ENCODE data around the gene PAFAH1B2.
"Not testable (repeated sequence)": the region's sequence is repeated elsewhere in the genome, so short reads cannot be mapped to it uniquely, and the experiment has no call there.

PAFAH1B2 gene

GRCh38 chr11:117206111-117206510 lies 62.0 kb downstream of the PAFAH1B2 start:
- DNase-seq, result not testable (repeated sequence)

DNA sequence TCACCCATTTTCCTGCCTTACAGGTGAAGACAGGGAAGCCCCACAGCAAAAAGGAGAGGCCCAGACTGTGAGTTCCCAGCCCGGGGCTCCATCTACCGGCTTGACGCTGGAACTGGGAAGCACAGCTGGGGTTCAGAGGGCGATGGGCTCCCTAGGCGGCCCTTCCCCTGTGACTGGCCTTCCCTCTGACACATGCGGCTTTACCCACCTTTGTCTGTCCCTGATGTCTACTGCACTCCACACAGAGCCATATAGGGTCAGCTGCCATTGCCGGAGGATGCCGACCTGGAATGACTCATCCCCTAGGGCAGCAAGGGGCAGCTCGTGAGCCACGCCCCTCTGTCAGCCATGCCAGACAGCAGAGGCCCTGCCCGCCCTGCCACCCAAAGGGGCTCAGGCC lies 62.8 kb downstream of the PAFAH1B2 start:
- not testable (repeated sequence) for DNase-seq

DNA sequence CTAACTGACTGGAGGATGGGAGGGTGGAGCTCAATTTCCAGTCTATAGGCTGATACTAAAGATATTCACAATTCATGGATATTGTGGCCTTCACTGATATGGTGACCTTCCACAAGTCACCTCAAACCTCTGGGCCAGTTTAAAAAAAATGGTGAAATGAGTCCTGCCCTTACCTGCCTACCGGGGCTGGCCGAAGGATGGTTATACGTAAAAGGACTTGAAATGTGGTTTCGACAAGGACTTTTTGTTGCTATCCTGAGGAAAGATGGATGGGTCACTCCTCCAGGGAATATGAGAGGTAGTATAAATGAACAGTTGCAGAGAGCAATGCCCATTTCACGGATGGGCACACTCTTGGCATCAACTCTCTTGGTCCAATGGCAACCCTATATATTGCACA lies 63.4 kb downstream of the PAFAH1B2 start:
- not testable (repeated sequence) for DNase-seq

- DNase-seq, result not testable (repeated sequence)
Measured at GRCh38 chr11:117208710-117209109, 64.6 kb downstream of the PAFAH1B2 start.

DNA sequence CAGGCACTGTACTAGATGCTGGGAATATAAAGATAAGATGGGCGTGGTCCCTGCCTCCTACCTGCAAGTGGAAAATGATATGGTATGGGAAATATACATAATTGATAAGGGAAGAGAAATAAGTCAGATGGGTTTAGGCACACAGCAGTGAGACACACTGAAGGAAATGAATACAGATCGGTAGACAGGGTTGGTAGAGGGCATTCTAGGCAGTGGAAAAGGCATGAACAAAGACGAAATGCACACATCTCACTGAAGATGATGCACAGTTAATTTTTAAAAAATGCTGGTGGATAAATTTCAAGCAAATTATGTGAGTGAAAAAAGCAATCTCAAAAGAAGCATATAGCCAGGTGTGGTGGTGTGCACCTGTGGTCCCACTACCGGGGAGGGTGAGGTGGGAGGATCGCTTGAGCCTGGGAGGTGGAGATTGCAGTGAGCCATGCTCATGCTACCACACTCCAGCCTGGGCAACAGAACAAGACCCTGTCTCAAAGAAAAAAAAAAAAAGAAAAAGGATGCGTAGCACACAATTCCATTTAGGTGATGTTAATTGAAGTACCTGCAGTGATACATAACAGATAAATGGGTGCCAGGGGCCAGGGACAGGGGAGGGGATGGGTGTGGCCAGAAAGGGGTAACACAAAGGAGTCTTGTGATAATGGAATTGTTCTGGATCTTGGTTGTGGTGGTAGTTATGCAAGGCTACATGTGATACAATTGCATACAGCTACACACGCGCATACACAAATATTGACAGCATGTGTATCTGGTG lies 65.5 kb downstream of the PAFAH1B2 start:
- not testable (repeated sequence) for DNase-seq

DNA sequence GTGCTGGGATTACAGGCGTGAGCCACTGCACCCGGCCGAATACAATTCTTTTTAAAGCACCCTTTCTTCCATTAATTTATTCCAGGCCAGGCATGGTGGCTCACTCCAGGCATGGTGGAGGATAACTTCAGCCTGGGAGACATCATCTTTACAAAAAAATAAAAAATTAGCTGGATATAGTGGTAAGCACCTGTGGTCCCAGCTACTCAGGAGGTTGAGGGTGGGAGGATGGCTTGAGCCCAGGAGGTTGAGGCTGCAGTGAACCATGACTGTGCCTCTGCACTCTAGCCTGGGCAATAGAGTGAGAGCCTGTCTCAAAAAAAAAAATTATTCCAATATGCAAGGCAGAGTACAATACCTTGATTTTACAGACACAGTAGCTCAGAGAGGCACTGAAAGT lies 66.5 kb downstream of the PAFAH1B2 start:
- DNase-seq, result no peak

DNA sequence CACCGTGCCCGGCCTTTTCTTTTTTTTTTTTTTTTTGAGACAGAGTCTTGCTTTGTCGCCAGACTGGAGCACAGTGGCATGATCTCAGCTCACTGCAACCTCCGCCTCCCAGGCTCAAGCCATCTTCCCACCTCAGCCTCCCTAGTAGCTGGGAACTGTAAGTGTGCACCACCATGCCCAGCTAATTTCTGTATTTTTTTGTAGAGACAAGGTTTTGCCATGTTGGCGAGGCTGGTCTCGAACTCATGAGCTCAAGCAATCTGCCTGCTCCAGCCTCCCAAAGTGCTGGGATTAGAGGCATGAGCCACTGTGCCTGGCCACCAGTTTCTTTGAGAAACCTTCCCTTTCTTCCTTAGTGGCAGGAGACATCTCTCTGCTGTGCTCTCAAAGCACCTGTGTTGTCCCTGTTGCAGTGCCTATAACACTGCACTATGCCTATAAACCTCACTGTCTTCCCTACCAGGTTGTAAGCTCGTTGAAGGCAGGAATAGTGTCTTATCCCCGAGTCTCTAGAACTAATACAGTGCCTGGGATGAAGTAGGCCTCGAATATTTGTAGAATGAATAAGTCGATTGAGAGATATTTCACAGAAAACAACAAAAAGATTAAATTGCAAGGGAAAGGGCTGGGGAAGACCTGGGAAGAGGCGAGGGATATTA lies 68.7 kb downstream of the PAFAH1B2 start:
- DNase-seq, result no peak

DNA sequence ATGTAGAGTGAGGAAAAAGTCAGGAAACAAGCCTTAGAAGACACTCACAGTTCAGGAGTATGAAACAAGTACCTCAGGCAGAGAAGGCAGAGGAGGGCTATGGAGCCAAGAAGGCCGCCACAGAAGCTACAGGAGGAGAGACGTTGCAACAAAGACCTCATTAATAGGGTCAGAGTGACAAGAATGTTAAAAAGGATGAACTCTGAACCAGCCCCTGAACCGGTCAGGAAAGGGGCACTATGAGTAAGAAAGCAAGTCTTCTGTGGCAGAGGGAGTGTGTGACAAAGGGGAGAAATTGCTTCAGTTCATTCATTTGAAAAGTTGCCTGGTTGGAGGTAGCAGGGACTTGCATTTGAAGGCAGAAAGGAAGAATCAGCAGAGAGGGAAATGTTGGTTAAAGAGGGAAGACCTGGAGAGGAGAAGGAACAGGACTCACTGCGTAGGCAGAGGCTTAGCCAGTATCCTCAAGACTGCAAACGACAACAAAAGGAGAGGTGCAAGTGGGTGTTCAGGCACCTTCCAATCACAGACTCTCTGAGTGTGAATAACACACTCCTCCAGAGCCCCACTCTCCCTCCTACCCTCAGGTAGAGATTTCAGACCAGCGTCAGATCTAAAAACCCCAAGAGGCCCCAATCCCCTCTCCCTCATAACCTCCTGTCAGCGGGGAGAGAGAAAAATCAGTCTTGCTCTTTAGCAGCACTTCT lies 70.5 kb downstream of the PAFAH1B2 start:
- no peak for DNase-seq

- DNase-seq, result no peak
Measured at GRCh38 chr11:117217141-117218084, 73.3 kb downstream of the PAFAH1B2 start.

DNA sequence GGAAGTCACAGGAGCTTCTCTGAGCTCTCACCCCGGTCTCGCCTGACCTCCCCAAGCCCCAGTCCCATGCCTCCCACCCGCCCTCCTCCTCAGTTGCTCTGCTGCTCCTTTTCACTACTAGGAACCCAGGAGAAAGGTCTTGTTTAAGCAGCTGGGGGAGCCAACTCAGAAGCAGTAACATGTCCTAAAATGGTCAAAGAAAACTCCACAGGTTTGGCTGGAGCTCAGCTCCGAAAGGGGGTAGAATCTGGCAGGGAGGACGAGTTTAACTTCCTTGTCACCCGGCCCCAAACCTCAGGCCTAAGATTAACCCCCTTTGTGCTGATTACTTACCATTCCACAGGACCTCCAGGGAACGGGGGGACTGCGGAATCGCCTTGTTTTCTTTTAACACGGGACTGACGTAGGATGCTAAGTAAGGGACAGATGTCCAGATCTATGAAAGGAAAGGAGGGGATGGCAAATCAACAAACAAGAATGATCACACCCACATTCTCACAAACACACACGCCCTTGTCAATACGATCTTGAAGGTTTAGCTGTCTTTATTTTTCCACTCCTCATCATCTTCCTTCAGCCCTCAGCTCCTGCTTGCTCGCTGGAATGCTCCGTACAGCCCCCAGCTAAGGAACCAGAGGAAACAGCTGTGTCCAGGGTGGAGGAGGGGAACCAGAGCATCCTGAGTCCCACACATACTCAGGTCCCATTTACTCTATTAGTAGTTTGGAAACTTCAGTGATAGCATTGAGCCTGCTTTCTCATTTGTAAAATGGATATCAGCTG lies 74.2 kb downstream of the PAFAH1B2 start:
- no peak for DNase-seq

DNA sequence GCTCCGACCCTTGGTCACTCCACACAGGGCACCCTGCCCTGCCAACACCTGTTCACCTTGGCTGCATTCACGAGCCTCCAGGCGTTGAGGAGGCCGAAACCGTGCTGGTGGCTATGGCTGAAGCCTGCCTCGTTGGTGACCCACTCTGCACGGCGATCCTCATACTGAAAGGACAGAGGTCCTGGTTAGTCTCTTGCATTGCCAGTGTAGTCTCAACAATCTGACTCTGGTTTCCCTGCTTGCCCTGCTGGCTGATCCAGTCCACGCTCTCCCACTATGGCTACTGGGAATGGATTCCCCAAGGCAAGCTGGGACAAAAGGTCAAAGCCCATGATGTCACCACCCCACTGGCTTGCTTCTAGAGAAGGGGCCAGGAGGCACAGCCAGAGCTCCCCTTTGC lies 74.9 kb downstream of the PAFAH1B2 start:
- no peak for DNase-seq

GRCh38 chr11:117219455-117219854 lies 75.4 kb downstream of the PAFAH1B2 start:
- no peak for DNase-seq

- DNase-seq, result no peak
Measured at GRCh38 chr11:117219995-117220394, 75.9 kb downstream of the PAFAH1B2 start.

DNA sequence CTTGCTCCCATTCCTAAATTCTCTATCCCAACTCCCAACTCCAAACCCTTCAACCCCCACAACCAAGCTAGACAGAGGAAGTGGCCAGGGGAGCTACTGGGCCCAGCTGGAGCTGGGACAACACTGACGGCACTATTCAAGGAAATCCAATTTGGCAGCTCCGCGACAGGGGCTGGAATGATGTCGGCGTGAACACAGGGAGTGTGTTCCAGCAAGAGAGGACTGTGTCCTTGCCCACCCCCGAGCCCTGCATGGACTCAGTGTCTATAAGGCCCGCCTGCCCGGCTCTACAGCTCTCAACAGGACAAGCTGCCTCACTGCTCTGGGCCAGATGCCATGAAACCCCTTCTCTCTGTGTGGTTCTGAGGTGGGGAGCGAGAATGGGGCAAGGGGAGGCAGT lies 76.5 kb downstream of the PAFAH1B2 start:
- DNase-seq, result no peak

DNA sequence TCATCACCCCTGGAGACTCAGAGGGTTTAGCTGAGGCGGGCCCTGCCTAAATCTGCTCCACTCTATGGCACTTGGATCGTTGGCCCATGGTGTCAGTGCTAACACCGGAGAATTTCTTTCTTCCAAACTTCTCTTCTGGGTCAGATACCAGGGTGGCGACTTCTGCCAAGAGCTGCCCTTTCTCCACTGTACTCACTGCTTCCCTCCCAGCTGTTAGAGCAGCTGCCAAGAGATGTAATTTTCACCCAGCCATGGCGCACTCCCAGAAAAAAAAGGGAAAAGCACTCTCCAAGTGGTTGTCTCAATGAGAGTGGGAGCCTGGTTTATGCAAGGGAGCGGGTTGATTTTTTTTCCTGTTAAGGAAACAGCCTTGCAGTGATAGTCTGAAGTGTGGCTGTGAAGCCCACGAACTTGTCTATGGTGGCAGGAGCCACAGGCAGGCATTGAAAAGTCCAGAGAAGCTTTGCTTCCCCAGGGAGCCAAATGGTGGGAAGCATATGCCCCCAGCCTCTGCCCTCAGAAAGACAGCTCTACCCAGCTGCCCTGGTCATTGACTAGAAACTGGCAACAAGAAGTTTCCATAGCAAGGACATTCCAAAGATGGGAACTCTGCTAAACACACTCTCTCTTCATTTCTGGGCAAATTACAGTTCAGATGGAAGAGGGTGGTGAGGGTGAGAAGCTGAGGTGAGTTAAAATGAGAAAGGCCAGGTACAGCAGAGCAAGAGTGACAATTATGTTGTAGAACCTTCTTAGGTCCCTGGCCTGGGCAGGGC lies 77.1 kb downstream of the PAFAH1B2 start:
- no peak for DNase-seq

GRCh38 chr11:117221775-117222517 lies 77.9 kb downstream of the PAFAH1B2 start:
- no peak for DNase-seq

DNA sequence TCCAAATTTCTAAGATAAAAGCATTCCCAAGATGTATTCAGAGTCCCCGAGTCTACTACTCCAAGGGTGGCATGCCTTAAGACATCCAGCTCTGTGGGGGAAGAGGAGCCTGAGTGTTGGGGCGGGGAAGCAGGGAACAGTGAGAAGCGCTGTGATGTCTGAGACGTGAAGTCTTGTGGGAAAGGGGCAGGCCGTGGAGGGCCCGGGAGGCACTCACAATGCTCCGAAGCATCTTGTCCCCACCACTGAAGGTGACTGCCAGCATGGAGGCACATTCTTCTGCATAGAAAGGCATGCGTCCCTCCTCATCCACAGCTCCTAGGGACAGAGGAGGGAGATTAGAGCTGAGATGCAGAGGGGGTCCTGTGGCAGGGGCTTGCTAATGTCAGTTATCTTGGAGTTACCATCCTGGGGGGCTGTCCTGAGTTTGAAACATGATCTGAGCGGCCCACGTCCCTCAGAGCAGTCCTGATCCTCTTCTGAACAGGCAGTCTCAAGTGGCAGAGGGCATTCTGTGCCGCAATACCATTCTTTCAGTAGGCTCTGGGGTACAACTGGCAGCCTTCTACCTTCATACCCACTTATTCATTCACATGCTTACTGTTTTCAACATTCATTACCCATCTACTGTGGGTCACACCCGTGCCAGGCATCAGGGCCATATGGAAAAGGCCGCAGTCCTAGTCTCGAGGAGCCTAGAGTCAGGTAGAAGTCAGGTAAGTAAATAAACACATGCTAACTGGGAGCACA lies 79.1 kb downstream of the PAFAH1B2 start:
- DNase-seq, result no peak

GRCh38 chr11:117223741-117224689 lies 79.9 kb downstream of the PAFAH1B2 start:
- DNase-seq, result no peak
